Duodenal mucosa (tissue), 2 donors: ENCODE data around the gene GPR18.
"Not testable (repeated sequence)": the region's sequence is repeated elsewhere in the genome, so short reads cannot be mapped to it uniquely, and the experiment has no call there.

Source experiments
- H3K27ac ChIP-seq: one replicate; pipeline ENCODE4 v1.7.0; 2013; ENCODE audit warnings: low read depth, low read length
- H3K27me3 ChIP-seq, 2 donors: one replicate each; pipeline ENCODE4 v1.7.0; 2013; ENCODE audit warnings: low read length in 2 of 2, control low read depth in 1 of 2; ENCODE audit not compliant: insufficient read depth in 2 of 2, control insufficient read depth in 1 of 2
- H3K36me3 ChIP-seq, 2 donors: one replicate each; pipeline ENCODE4 v1.7.0; 2013; ENCODE audit warnings: low read length in 2 of 2, control low read depth in 1 of 2; ENCODE audit not compliant: insufficient read depth in 2 of 2, control insufficient read depth in 1 of 2
- H3K4me1 ChIP-seq, 2 donors: one replicate each; pipeline ENCODE4 v1.7.0; 2013; ENCODE audit warnings: low read length in 2 of 2, control low read depth in 1 of 2; ENCODE audit not compliant: insufficient read depth in 2 of 2, control insufficient read depth in 1 of 2
- H3K4me3 ChIP-seq, 2 donors: one replicate each; pipeline ENCODE4 v1.7.0; 2013; ENCODE audit warnings: low read length in 2 of 2, low read depth in 1 of 2
- H3K9ac ChIP-seq, 2 donors: one replicate each; pipeline ENCODE4 v1.7.0; 2013; ENCODE audit warnings: low read length in 2 of 2, low read depth in 1 of 2
- H3K9me3 ChIP-seq, 2 donors: one replicate each; pipeline ENCODE4 v1.7.0; 2013; ENCODE audit warnings: low read length in 2 of 2, control low read depth in 1 of 2; ENCODE audit not compliant: control insufficient read depth in 1 of 2

The GPR18 gene

GRCh38 chr13:99246100-99246499, 12.1 kb downstream of the GPR18 start:
- Histone ChIP-seq H3K9ac (no peak overlapping the region), H3K36me3 (peaks cover 6 to 11% of the 10 kb centered on the region in 2 donors), H3K4me3 (no peak overlapping the region), H3K27ac (no peak overlapping the region), H3K27me3 (no peaks in the 10 kb centered on the region), H3K4me1 (no peaks in the 10 kb centered on the region), H3K9me3 (no peaks in the 10 kb centered on the region)

GRCh38 chr13:99237981-99238662, 20.1 kb downstream of the GPR18 start:
- no peaks in the 10 kb centered on the region for H3K9me3 ChIP-seq
- H3K27me3 ChIP-seq, result no peaks in the 10 kb centered on the region
- peaks cover 0 to 14% of the 10 kb centered on the region in 2 donors for H3K4me1 ChIP-seq
- peak overlapping the region; percentile 48 to 58 for H3K9ac ChIP-seq
- H3K27ac ChIP-seq, result peak overlapping the region; percentile 5
- H3K4me3 ChIP-seq, result peak overlapping the region; percentile 30 to 40
- H3K36me3 ChIP-seq, result peaks cover 9 to 17% of the 10 kb centered on the region in 2 donors

GRCh38 chr13:99231721-99232120, 26.5 kb downstream of the GPR18 start:
- no peak overlapping the region for H3K4me3 ChIP-seq
- no peaks in the 10 kb centered on the region for H3K27me3 ChIP-seq
- H3K9ac ChIP-seq, result no peak overlapping the region
- no peaks in the 10 kb centered on the region for H3K36me3 ChIP-seq
- H3K9me3 ChIP-seq, result no peaks in the 10 kb centered on the region
- H3K4me1 ChIP-seq, result peaks cover 8 to 25% of the 10 kb centered on the region in 2 donors
- no peak overlapping the region for H3K27ac ChIP-seq

GRCh38 chr13:99230991-99231390, 27.2 kb downstream of the GPR18 start:
- peaks cover 8 to 32% of the 10 kb centered on the region in 2 donors for H3K4me1 ChIP-seq
- no peaks in the 10 kb centered on the region for H3K9me3 ChIP-seq
- H3K4me3 ChIP-seq, result no peak overlapping the region
- no peaks in the 10 kb centered on the region for H3K27me3 ChIP-seq
- no peak overlapping the region for H3K27ac ChIP-seq
- no peak overlapping the region for H3K9ac ChIP-seq
- H3K36me3 ChIP-seq, result no peaks in the 10 kb centered on the region

DNA sequence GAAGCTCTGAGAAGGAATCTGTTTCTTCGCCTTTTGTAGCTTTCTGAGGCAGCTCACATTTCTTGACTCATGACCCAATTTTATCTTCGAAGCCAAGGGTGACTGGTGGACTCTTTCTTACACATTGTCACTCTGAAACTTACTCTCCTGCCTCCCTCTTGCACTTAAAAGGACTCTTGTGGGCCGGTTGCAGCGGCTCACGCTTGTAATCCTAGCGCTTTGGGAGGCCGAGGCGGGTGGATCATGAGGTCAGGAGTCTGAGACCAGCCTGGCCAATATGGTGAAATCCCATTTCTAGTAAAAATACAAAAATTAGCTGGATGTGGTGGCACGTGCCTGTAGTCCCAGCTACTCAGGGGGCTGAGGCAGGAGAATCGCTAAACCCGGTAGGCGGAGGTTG, 27.6 kb downstream of the GPR18 start:
- H3K9ac ChIP-seq, H3K36me3 ChIP-seq, H3K27me3 ChIP-seq, H3K9me3 ChIP-seq, H3K27ac ChIP-seq, H3K4me3 ChIP-seq: not testable (repeated sequence)
- peaks cover 8 to 34% of the 10 kb centered on the region in 2 donors for H3K4me1 ChIP-seq

DNA sequence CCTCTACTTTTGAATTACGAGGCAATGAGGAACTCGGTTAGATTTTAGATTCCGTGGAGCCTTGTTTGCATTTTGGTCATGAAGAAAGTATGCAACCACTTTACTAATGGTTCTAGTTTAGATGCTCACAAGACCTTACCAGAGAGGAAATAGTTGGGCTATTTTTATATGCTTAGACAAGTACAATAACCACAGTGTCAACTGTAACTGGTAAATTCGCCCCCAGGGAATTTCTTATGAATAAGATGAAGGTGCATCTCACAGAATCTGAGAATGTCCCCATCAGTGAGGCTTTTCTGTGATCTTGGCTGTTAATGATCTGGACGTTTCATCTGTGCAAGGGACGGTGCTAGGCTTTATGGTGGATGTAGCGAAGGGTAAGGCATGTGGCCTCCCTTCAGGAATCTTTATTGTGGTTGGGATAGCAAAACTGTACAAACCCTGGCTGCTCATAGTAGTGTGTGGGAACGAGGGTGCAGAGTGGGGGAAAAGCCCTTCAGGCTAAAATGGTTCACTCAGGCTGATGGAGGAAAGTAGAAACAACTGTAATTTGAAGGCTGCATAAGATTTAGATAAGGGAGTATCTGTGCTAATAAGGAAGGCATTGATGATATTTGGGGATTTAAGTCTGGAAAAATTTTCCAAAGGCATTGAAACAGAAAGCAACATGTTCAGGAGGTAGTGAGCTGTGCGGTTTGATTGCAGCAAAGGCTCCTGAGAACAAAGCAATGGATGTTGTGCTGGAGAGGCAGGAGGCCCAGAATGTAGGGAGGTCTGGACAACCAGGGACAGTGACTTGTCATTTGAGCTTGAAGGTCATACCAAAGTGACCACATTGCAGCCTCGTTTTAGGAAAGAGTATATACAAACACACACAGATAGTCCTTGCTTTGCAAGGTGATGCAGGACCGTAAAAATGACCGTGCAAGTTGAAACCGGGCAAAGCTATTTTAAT, 29.2 kb downstream of the GPR18 start:
- Histone ChIP-seq H3K4me1 (peaks cover 14 to 27% of the 10 kb centered on the region in 2 donors), H3K27me3 (no peaks in the 10 kb centered on the region), H3K9ac (no peak overlapping the region), H3K4me3 (no peak overlapping the region), H3K36me3 (no peaks in the 10 kb centered on the region), H3K9me3 (no peaks in the 10 kb centered on the region), H3K27ac (no peak overlapping the region)

DNA sequence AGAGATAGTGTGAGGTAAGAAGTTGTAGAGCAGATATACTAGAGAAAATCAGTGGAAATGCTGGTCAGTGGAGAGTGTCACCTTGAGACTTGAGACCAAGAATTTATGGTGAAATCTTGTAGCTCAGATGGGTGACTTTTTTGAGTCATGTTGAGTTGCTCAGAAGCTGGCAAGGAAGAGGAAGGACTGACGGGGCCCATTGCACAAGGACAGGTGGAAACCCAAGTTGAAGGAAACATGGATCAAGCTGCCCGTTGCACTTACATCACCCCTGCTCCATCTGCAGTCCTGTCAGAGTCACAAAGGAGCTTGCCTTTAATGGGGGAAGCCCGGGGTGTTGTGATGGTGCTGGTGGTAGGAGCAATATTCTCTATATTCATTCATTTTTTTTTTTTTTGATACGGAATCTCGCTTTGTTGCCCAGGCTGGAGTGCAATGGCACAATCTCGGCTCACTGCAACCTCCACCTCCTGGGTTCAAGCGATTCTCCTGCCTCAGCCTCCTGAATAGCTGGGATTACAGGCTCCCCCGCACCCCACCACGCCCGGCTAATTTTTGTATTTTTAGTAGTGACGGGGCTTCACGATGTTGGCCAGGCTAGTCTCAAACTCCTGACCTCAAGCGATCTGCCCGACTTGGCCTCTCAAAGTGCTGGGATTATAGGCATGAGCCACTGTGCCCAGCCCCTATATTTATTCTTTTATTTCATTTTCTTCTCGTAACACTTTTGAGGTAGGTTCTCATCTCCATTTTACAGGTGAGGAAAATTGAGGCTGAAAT, 30.1 kb downstream of the GPR18 start:
- Histone ChIP-seq H3K4me1 (peaks cover 19 to 36% of the 10 kb centered on the region in 2 donors), H3K27ac (no peak overlapping the region), H3K9me3 (no peaks in the 10 kb centered on the region), H3K36me3 (no peaks in the 10 kb centered on the region), H3K9ac (no peak overlapping the region), H3K4me3 (no peak overlapping the region), H3K27me3 (no peaks in the 10 kb centered on the region)

DNA sequence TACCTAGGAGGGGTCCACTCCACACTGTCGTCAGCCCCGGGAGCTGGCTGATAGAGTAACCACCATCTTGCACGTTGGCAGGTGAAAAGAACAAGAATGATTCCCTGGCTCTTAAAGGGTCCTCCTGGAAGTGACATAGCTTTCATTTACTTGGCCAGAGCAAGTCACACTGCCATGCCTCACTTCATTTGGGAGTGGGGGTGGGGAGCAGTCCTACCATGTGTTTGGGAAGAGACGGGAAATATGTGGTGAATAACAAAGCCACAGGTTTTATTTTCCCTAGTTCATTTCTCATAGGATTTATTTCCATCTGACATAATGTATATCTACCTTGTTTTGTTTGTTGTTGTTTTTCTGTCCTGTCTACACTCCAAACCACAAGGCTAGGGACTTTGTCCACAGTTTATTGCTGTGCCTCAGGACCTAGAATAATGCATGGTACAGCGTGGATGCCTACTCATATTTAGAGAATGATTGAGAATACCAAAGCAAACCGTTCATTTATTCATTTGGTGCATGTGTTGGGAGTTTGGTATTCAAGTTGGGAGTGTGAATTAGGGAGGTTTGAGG, 30.8 kb downstream of the GPR18 start:
- Histone ChIP-seq H3K36me3 (no peaks in the 10 kb centered on the region), H3K4me3 (no peak overlapping the region), H3K27ac (no peak overlapping the region), H3K27me3 (no peaks in the 10 kb centered on the region), H3K9me3 (no peaks in the 10 kb centered on the region), H3K4me1 (peaks cover 19 to 42% of the 10 kb centered on the region in 2 donors), H3K9ac (no peak overlapping the region)

GRCh38 chr13:99226513-99226912, 31.7 kb downstream of the GPR18 start:
- H3K9ac ChIP-seq, result no peak overlapping the region
- H3K4me1 ChIP-seq, result peaks cover 19 to 47% of the 10 kb centered on the region in 2 donors
- H3K9me3 ChIP-seq, result no peaks in the 10 kb centered on the region
- H3K27ac ChIP-seq, result no peak overlapping the region
- H3K36me3 ChIP-seq, result peaks cover 0 to 7% of the 10 kb centered on the region in 2 donors
- H3K4me3 ChIP-seq, result no peak overlapping the region
- H3K27me3 ChIP-seq, result no peaks in the 10 kb centered on the region
